Measurements from ENCODE around the gene MED1. TPM values are rescaled to one million over a fixed set of nuclear protein-coding genes. Genes with fewer than 3 reads are reported as not detected.
"Not testable (repeated sequence)": the region's sequence is repeated elsewhere in the genome, so short reads cannot be mapped to it uniquely, and the experiment has no call there.

The MED1 gene
- total RNA-seq, 2 experiments from 2014 or later, result 55.8 to 59.1 TPM

DNA sequence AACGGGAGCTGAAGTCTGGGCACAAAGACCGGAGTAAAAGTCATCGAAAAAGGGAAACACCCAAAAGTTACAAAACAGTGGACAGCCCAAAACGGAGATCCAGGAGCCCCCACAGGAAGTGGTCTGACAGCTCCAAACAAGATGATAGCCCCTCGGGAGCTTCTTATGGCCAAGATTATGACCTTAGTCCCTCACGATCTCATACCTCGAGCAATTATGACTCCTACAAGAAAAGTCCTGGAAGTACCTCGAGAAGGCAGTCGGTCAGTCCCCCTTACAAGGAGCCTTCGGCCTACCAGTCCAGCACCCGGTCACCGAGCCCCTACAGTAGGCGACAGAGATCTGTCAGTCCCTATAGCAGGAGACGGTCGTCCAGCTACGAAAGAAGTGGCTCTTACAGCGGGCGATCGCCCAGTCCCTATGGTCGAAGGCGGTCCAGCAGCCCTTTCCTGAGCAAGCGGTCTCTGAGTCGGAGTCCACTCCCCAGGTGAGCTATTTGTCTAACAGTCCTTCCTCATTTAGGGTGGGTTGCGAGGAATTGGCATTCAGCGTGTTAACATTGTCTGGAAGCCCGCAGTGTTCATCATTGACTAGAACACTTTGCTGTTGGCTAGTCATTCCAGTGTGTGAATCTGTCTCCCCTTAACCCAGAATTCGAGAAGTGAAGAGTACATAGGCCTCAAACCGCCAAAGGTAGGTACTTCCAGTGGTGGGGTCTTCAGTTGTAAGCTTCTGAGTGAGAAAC is 11.7 kb upstream of the MED1 start:
- peaks cover 43% of the 10 kb centered on the region for H3K4me1 Mint-ChIP-seq
- DNase-seq, result no peak
- H3K27ac Mint-ChIP-seq, result peak overlapping the region; percentile 95
- H3K36me3 Mint-ChIP-seq (ENCODE audit: low read depth), result peaks cover 33% of the 10 kb centered on the region
- POLR2A ChIA-PET, result interaction anchor here (1.2 kb wide), 1 partner anchor 12 kb away, joined by 9 read pairs; the partner anchor contains the start of gene MED1
- CTCF ChIA-PET, result interaction anchor here (0.7 to 2.8 kb wide), 4 partner anchors 12 to 268 kb away, joined by 3 to 12 read pairs (median 4); partner anchors contain the start of genes MED1 and MIEN1
- peak overlapping the region; percentile 86 for H3K4me3 Mint-ChIP-seq
- no peaks in the 10 kb centered on the region for H3K9me3 Mint-ChIP-seq
- H3K27me3 Mint-ChIP-seq, result no peaks in the 10 kb centered on the region

DNA sequence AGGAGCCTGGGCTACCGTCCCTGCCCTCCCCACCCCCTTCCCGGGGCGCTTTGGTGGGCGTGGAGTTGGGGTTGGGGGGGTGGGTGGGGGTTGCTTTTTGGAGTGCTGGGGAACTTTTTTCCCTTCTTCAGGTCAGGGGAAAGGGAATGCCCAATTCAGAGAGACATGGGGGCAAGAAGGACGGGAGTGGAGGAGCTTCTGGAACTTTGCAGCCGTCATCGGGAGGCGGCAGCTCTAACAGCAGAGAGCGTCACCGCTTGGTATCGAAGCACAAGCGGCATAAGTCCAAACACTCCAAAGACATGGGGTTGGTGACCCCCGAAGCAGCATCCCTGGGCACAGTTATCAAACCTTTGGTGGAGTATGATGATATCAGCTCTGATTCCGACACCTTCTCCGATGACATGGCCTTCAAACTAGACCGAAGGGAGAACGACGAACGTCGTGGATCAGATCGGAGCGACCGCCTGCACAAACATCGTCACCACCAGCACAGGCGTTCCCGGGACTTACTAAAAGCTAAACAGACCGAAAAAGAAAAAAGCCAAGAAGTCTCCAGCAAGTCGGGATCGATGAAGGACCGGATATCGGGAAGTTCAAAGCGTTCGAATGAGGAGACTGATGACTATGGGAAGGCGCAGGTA is 11.0 kb upstream of the MED1 start:
- H3K9me3 Mint-ChIP-seq, result no peaks in the 10 kb centered on the region
- no peaks in the 10 kb centered on the region for H3K27me3 Mint-ChIP-seq
- peaks cover 37% of the 10 kb centered on the region for H3K4me1 Mint-ChIP-seq
- H3K36me3 Mint-ChIP-seq (ENCODE audit: low read depth), result peaks cover 27% of the 10 kb centered on the region
- ChIA-PET POLR2A (interaction anchor here (1.8 kb wide), 1 partner anchor 11 kb away, joined by 7 read pairs; the partner anchor contains the start of gene MED1), CTCF (interaction anchor here (0.6 to 2.8 kb wide), 7 partner anchors 11 to 643 kb away, joined by 3 to 12 read pairs (median 3); partner anchors contain the start of genes MED1 and MIEN1)
- H3K27ac Mint-ChIP-seq, result peak overlapping the region; percentile 95
- no peak for DNase-seq
- H3K4me3 Mint-ChIP-seq, result peak overlapping the region; percentile 86

DNA sequence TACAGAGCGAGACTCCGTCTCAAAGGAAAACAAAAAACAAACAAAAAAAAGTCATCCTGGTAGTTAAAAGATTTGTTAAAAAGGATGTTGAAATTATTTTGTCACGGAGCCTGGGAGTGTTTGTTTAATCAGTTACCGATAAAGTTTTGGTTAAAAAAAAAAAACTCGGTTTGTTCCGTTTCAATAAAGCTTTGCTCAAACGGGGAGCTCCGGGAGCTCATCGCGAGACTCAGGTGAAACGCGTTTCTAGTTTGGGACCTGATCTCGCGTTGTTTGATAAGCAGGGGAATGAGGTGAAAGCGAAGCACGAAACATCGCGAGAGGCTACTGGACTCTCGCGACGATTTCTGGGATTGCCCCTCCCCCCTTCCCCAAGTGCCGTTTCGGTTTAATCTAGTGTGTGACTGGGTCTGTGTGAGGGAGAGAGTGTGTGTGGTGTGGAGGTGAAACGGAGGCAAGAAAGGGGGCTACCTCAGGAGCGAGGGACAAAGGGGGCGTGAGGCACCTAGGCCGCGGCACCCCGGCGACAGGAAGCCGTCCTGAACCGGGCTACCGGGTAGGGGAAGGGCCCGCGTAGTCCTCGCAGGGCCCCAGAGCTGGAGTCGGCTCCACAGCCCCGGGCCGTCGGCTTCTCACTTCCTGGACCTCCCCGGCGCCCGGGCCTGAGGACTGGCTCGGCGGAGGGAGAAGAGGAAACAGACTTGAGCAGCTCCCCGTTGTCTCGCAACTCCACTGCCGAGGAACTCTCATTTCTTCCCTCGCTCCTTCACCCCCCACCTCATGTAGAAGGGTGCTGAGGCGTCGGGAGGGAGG is 10.3 kb upstream of the MED1 start, which contains the start of gene CDK12:
CDK12 (plus strand) TSS at position 374 of the 813 bp plus-strand sequence. CDS start 586 bp downstream, outside the sequence.
- Mint-ChIP-seq H3K27me3 (no peaks in the 10 kb centered on the region), H3K9me3 (no peaks in the 10 kb centered on the region), H3K27ac (peak within 1 kb of the TSS; percentile 95), H3K4me3 (peak within 1 kb of the TSS; percentile 86), H3K36me3 (ENCODE audit: low read depth) (peaks cover 26% of the 10 kb centered on the region), H3K4me1 (peaks cover 34% of the 10 kb centered on the region)
- ChIA-PET CTCF (interaction anchor here (0.6 to 2.8 kb wide), 9 partner anchors 8 to 643 kb away, joined by 3 to 12 read pairs (median 4); partner anchors contain the start of gene MED1), POLR2A (interaction anchor here (0.6 to 1.8 kb wide), 5 partner anchors 9 to 560 kb away, joined by 3 to 10 read pairs (median 5); partner anchors contain the start of gene MED1)
- DNase-seq, result peak; percentile 98

DNA sequence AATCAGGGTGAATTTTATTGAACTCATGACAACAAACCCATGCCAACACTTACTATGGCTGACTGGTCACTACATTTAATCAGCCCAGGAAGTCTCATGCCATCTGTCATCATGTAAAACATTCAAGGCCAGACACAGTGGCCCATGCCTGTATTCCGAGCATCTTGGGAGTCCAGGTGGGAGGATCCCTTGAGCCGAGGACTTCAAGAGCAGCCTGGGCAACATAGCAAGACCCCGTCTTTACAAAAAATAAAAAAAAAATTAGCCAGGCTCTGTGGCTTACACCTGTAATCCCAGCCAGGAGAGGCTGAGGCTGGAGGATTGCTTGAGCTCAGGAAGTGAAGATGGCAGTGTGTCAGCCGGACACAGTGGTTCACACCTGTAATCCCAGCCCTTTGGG is 4.9 kb upstream of the MED1 start:
- POLR2A ChIA-PET, result no interaction called here
- Mint-ChIP-seq H3K9me3 (no peaks in the 10 kb centered on the region), H3K27me3 (no peaks in the 10 kb centered on the region), H3K4me3 (no peak overlapping the region), H3K27ac (no peak overlapping the region), H3K36me3 (ENCODE audit: low read depth) (no peaks in the 10 kb centered on the region), H3K4me1 (peaks cover 20% of the 10 kb centered on the region)
- CTCF ChIA-PET, result interaction anchor here (0.7 kb wide), 1 partner anchor 151 kb away, joined by 3 read pairs; no protein-coding TSS in a partner anchor
- DNase-seq, result no peak

DNA sequence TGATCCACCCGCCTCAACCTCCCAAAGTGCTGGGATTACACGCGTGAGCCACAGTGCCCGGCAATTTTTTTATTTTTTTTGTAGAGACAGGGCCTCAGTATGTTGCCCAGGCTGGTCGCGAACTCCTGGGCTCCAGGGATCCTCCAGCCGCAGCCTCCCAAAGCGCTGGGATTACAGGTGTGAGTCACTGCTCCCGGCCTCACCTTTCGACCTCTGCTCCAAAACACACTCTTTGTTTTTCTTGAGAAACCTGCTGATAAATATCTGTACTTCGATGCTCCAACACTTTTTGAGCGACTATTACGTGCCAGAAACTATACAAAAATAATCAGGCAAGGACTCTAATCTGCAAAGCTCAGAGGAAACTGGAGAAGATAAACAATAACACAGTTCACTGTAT is 1.0 kb downstream of the MED1 start:
- peaks cover 9% of the 10 kb centered on the region for H3K36me3 Mint-ChIP-seq (ENCODE audit: low read depth)
- ChIA-PET POLR2A (no interaction called here), CTCF (interaction anchor here (1.6 kb wide), 1 partner anchor 26 kb away, joined by 5 read pairs; no protein-coding TSS in a partner anchor)
- DNase-seq, result no peak
- H3K27ac Mint-ChIP-seq, result no peak overlapping the region
- H3K4me3 Mint-ChIP-seq, result peak overlapping the region; percentile 95
- H3K4me1 Mint-ChIP-seq, result peaks cover 33% of the 10 kb centered on the region
- H3K27me3 Mint-ChIP-seq, result no peaks in the 10 kb centered on the region
- H3K9me3 Mint-ChIP-seq, result no peaks in the 10 kb centered on the region

DNA sequence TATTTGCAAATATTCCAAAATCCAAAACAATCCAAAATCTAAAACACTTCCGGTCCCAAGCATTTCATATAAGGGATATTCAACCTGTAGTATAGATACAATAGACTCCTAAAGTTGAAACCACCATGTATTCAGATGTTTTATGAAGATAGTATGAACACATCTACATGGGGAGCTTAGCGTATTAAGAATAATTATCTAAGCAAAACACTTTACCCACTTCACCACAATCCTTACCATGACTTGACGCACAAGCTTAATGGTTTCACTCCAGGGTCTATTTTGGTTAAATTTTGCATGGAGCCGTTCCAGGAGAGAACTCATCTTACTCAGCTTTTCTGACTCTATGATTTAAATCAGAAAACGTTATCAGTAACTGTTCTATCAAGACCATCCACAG is 3.5 kb downstream of the MED1 start:
- peaks cover 20% of the 10 kb centered on the region for H3K36me3 Mint-ChIP-seq (ENCODE audit: low read depth)
- no peaks in the 10 kb centered on the region for H3K27me3 Mint-ChIP-seq
- POLR2A ChIA-PET, result interaction anchor here (0.6 kb wide), 1 partner anchor 74 kb away, joined by 10 read pairs; no protein-coding TSS in a partner anchor
- no peaks in the 10 kb centered on the region for H3K9me3 Mint-ChIP-seq
- no peak overlapping the region for H3K4me3 Mint-ChIP-seq
- no peak for DNase-seq
- peaks cover 38% of the 10 kb centered on the region for H3K4me1 Mint-ChIP-seq
- no peak overlapping the region for H3K27ac Mint-ChIP-seq
- CTCF ChIA-PET, result interaction anchor here (0.6 to 1.2 kb wide), 3 partner anchors 9 to 32 kb away, joined by 3 to 10 read pairs (median 5); partner anchors contain the start of gene CDK12

DNA sequence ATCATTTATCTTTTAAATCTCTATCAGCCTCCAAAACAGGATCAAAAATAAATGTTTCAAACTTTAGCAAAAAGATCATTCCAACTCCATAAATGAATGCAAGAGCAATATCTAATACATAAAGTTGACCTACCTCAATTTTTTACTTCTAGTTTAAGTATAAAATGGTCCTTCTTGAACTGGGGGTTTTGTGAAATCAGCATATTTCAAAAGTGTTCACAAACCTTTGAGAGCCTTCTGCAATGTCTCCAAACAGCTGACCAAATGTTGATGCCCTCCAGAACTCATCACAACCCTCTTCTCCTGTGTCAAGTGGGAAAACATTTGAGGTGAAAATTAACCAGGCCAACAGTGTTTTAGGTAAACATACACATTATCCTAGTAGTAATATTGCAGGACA is 7.7 kb downstream of the MED1 start:
- ChIA-PET POLR2A (no interaction called here), CTCF (no interaction called here)
- no peaks in the 10 kb centered on the region for H3K27me3 Mint-ChIP-seq
- no peak overlapping the region for H3K27ac Mint-ChIP-seq
- no peak for DNase-seq
- H3K4me3 Mint-ChIP-seq, result no peak overlapping the region
- peaks cover 14% of the 10 kb centered on the region for H3K4me1 Mint-ChIP-seq
- H3K9me3 Mint-ChIP-seq, result no peaks in the 10 kb centered on the region
- peaks cover 43% of the 10 kb centered on the region for H3K36me3 Mint-ChIP-seq (ENCODE audit: low read depth)

DNA sequence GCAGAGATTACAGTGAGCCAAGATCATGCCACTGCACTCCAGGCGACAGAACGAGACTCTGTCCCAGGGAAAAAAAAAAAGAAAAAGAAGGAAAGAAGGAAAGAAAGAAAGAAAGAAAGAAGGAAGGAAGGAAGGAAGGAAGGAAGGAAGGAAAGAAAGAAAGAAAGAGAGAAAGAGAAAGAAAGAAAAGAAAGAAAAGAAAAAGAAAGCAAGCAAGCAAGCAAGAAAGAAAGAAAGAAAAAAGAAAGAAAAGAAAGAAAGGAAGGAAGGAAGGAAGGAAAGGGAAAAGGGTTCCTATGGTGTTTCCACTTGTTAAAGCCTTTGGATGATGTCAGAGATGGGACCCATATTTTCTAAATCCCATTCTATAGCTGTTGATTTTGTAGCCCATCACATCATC is 11.2 kb downstream of the MED1 start:
- H3K27me3 Mint-ChIP-seq, POLR2A ChIA-PET, DNase-seq, H3K4me1 Mint-ChIP-seq, H3K27ac Mint-ChIP-seq, H3K4me3 Mint-ChIP-seq, H3K9me3 Mint-ChIP-seq: not testable (repeated sequence)
- H3K36me3 Mint-ChIP-seq (ENCODE audit: low read depth), result peaks cover 35% of the 10 kb centered on the region
- CTCF ChIA-PET, result interaction anchor here (0.6 to 1.2 kb wide), 2 partner anchors 17 to 24 kb away, joined by 4 read pairs; no protein-coding TSS in a partner anchor

DNA sequence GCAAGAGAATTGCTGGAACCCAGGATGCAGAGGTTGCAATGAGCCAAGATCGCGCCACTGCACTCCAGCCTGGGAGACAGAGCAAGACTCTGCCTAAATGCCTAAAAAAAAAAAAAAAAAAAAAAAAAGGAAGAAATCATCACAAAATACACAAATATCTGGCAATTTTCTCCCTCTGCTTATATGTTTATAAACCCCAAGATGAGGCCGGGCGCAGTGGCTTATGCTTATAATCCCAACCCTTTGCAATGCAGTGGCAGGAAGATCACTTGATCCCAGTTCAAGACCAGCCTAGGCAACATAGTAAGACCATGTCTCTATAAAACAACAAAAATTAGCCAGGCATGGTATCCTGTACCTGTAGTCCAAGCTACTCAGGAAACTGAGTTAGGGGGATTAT is 21.5 kb downstream of the MED1 start:
- Mint-ChIP-seq H3K36me3 (ENCODE audit: low read depth) (peaks cover 33% of the 10 kb centered on the region), H3K27ac (no peak overlapping the region), H3K4me1 (no peaks in the 10 kb centered on the region), H3K4me3 (no peak overlapping the region), H3K9me3 (no peaks in the 10 kb centered on the region), H3K27me3 (no peaks in the 10 kb centered on the region)
- POLR2A ChIA-PET, result no interaction called here
- no peak for DNase-seq
- CTCF ChIA-PET, result no interaction called here

DNA sequence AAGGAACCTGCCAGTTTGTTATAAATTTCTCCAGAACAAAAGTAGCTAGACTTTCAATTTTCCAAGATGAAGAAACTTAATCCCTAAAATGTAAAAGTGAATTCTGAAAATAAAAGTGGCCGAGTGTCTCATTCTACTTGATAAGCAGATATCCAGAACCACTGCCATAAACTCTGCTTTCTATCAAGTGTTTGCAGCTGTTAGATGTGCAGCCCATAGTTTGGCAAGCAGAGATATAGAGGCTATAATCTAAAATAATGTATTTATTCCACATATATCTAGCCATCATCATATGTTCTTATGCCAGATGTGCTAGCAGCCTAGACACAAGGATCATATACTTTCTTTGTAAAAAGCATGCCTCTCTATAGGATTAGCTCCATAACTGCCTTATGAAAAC is 34.9 kb downstream of the MED1 start:
- H3K4me1 Mint-ChIP-seq, result no peaks in the 10 kb centered on the region
- POLR2A ChIA-PET, result no interaction called here
- peaks cover 35% of the 10 kb centered on the region for H3K36me3 Mint-ChIP-seq (ENCODE audit: low read depth)

DNA sequence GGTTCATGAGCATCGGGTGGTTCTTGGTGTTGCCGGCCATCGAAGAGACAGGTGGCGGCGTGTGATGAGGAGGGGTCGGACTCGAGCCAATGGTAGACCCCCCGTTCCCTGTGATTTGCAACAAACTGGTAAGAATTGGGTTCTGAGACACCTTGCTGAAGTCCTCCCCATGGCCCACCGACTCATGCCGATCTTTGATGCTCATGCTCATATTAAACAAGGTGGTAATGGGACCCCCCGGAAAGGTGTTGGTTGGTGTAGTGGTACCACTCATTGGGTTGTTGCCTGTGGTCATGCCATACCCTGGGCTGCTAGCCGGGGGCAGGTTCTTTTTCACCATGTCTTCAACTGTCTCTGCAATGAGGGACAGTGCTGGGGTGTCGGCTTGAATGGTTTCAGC is 40.8 kb downstream of the MED1 start:
- H3K9me3 Mint-ChIP-seq, result no peaks in the 10 kb centered on the region
- CTCF ChIA-PET, result no interaction called here

More for the DNA sequence above, 34.9 kb downstream of the MED1 start:
- no peak for DNase-seq
- H3K4me3 Mint-ChIP-seq, result no peak overlapping the region
- no peaks in the 10 kb centered on the region for H3K9me3 Mint-ChIP-seq
- no peaks in the 10 kb centered on the region for H3K27me3 Mint-ChIP-seq
- H3K27ac Mint-ChIP-seq, result no peak overlapping the region
- CTCF ChIA-PET, result no interaction called here

DNA sequence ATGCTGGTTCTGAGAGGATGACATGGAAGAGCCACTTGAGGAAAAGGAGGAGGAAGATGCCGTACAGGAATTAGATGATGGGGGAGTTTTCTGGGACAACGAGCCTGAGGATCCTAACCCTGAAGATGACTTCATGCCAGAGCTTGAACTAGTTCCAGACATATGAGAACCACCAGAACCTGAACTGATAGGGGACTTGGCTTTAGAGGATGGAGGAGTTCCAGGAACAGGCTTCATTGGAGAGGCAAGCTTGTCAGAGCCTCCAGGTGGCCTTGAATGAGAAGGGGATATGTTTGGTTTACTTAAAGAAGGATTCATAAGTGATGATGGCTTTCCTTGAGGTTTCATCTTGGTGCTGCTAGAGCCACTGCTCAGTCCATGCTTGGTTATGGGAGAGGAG is 42.7 kb downstream of the MED1 start:
- Mint-ChIP-seq H3K27me3 (no peaks in the 10 kb centered on the region), H3K36me3 (ENCODE audit: low read depth) (peaks cover 40% of the 10 kb centered on the region), H3K4me3 (no peak overlapping the region), H3K27ac (no peak overlapping the region), H3K9me3 (no peaks in the 10 kb centered on the region), H3K4me1 (peaks cover 28% of the 10 kb centered on the region)
- DNase-seq, result no peak
- ChIA-PET POLR2A (no interaction called here), CTCF (no interaction called here)

More for the DNA sequence above, 40.8 kb downstream of the MED1 start:
- Mint-ChIP-seq H3K4me1 (peaks cover 16% of the 10 kb centered on the region), H3K27me3 (no peaks in the 10 kb centered on the region), H3K27ac (no peak overlapping the region), H3K36me3 (ENCODE audit: low read depth) (peaks cover 50% of the 10 kb centered on the region), H3K4me3 (no peak overlapping the region)
- POLR2A ChIA-PET, result no interaction called here
- DNase-seq, result no peak

Measured in activated CD4-positive, alpha-beta T cell treated with anti-CD3 and anti-CD28 coated beads, Interleukin-2, amount 10 ng/mL, durations not matched to agents 7 days and 5 days (primary cell).